GM12878 (cell line): ENCODE data around the gene NELFE. TPM values are rescaled to one million over a fixed set of nuclear protein-coding genes. Genes with fewer than 3 reads are reported as not detected.

Experiments
- E4F1 ChIP-seq: fragments of 450-650 bp; IDR thresholded peaks from 2 replicates; pipeline ENCODE4 v1.6.1; 2018; ENCODE audit warnings: borderline replicate concordance, mild to moderate bottlenecking; ENCODE audit not compliant: partially characterized antibody
- KAT2A ChIP-seq: conservative IDR thresholded peaks from 2 replicates; pipeline ENCODE4 v1.6.1; 2011; ENCODE audit warnings: low read depth, low read length; ENCODE audit not compliant: control insufficient read depth
- LARP7 ChIP-seq: fragments of 450-650 bp; IDR thresholded peaks from 2 replicates; pipeline ENCODE4 v1.6.1; 2017; ENCODE audit warnings: mild to moderate bottlenecking
- NFYB ChIP-seq: IDR thresholded peaks from 2 replicates; pipeline ENCODE4 v1.6.1; 2011; ENCODE audit warnings: low read depth, mild to moderate bottlenecking, low read length, improper control_type of control experiment, moderate library complexity; ENCODE audit not compliant: insufficient read depth
- RBBP5 ChIP-seq: fragments of 200-600 bp; sonication (generic); conservative IDR thresholded peaks from 2 replicates; pipeline ENCODE4 v1.6.1; 2016
- ZBTB4 ChIP-seq: fragments of 450-650 bp; formaldehyde crosslinking; IDR thresholded peaks from 2 replicates; pipeline ENCODE4 v1.4.0; 2022; ENCODE audit warnings: mild to moderate bottlenecking, moderate library complexity
- ZBTB40 ChIP-seq: fragments of 450-650 bp; IDR thresholded peaks from 2 replicates; pipeline ENCODE4 v1.6.1; 2016; ENCODE audit warnings: mild to moderate bottlenecking, moderate library complexity, borderline replicate concordance
- polyA plus RNA-seq, 11 experiments: library from polyadenylated mRNA; depleted of rRNA in 4 of 11; unstranded in 6 of 11; stranded (reverse) in 5 of 11; fragments of >200 nt; fragmentation: Nextera tagmentation in 4 of 11; fragmentation: Illumina TruSeq in 1 of 11; extraction: Ambion mirVana in 4 of 11; extraction: Trizol in 1 of 11; gene quantifications; 1 replicate in 1 of 11; 2 replicates in 10 of 11; pipeline versions ENCODE4 v1.2.1 to v1.2.3, GENCODE V29; 2011 to 2016; ENCODE audit warnings: inconsistent platforms in 2 of 11, missing spikeins in 2 of 11, low read depth in 1 of 11
- total RNA-seq, 4 experiments: library from RNA; depleted of rRNA in 3 of 4; stranded (reverse); fragments of >200 nt in 3 of 4; fragmentation: Illumina TruSeq in 1 of 4; extraction: Trizol in 1 of 4; gene quantifications; 2 replicates each; pipeline versions ENCODE4 v1.2.1 to v1.2.3, GENCODE V29; 2013 to 2021

The NELFE gene
- total and polyA plus RNA-seq, 10 of the 15 experiments (the other 5 are each of a cell fraction or from before 2014, with no cell fraction given) = 8.5 to 105 (median 59.7) TPM

GRCh38 chr6:31968326-31968725 is 9.6 kb upstream of the NELFE start (continued):
- TF ChIP-seq ZBTB4 (CRISPR knock-in tag) (no peak), RBBP5 (no peak), KAT2A (no peak), ZBTB40 (no peak), E4F1 (no peak), LARP7 (no peak), NFYB (no peak)
- TF ChIP-seq, all 136 proteins: peak for 0
